GM12878 (cell line): ENCODE data around the gene IRGC. TPM values are rescaled to one million over a fixed set of nuclear protein-coding genes. Genes with fewer than 3 reads are reported as not detected.
A peak's percentile ranks its signal among the peaks of the same experiment; 100 is the strongest.

Experiments used
- ATAC-seq: fragments of 200-7000 bp; cut with Tn5 transposase; 3 replicates; pipeline ENCODE4 v1.9.1; 2020; ENCODE audit warnings: mild to moderate bottlenecking, moderate library complexity
- BruUV-seq: library from RNA; stranded (reverse); fragments of 400-500 nt; replicated peaks from 2 replicates; lab custom pipeline; 2021; lab: Mats Ljungman, UMichigan
- CTCF ChIA-PET: fragments of 300-600 bp; sonication (Branson Sonifier 250); formaldehyde crosslinking; extraction: SDS; loops from one replicate; lab custom pipeline; 2021; ENCODE audit warnings: inconsistent platforms; lab: Yijun Ruan, JAX
- POLR2A ChIA-PET: fragments of 350-600 bp; formaldehyde crosslinking; extraction: SDS; loops from one replicate; lab custom pipeline; 2021; ENCODE audit warnings: inconsistent platforms; lab: Charles Lee
- RAD21 ChIA-PET: fragments of 300-600 bp; sonication (Branson Sonifier 250); formaldehyde crosslinking; loops from one replicate; lab custom pipeline; 2023; ENCODE audit warnings: antibody characterized with exemption; ENCODE audit not compliant: unreplicated experiment; lab: Charles Lee
- SMC1A ChIA-PET: fragments of 300-600 bp; sonication (Branson Sonifier 250); formaldehyde crosslinking; loops from one replicate; lab custom pipeline; 2023; ENCODE audit not compliant: unreplicated experiment, uncharacterized antibody; lab: Charles Lee
- DNase-seq: peaks from one replicate; pipeline ENCODE4 v3.0.0-alpha.2; 2011; ENCODE audit warnings: low read depth, low spot score
- FAIRE-seq: peaks from 3 replicates; lab custom pipeline; 2011; peaks lifted over from hg19 to GRCh38; lab: Jason Lieb, UNC
- H2AFZ ChIP-seq: 2 replicates; pipeline ENCODE4 v1.6.0; 2011; ENCODE audit warnings: low read depth, low read length, control low read depth; ENCODE audit not compliant: control insufficient read depth
- H3K27ac ChIP-seq: 2 replicates; pipeline ENCODE4 v1.5.1; 2011; ENCODE audit warnings: control low read depth; ENCODE audit not compliant: control insufficient read depth, insufficient read depth
- H3K27me3 ChIP-seq, 2 experiments: replicated peaks in 1 of 2; 2 replicates each; pipeline versions ENCODE4 v1.6.0 to v1.6.1; 2011; ENCODE audit warnings: low read length in 1 of 2; ENCODE audit not compliant: control insufficient read depth in 2 of 2, insufficient read depth in 2 of 2
- H3K36me3 ChIP-seq, 2 experiments: 2 replicates each; pipeline ENCODE4 v1.5.1; 2011; ENCODE audit warnings: low read length in 1 of 2; ENCODE audit not compliant: control insufficient read depth in 2 of 2, insufficient read depth in 2 of 2
- H3K4me1 ChIP-seq: 2 replicates; pipeline ENCODE4 v1.6.1; 2011; ENCODE audit warnings: mild to moderate bottlenecking, low read length, moderate library complexity, mixed read lengths; ENCODE audit not compliant: control insufficient read depth, insufficient read depth
- H3K4me2 ChIP-seq: 2 replicates; pipeline ENCODE4 v1.6.0; 2011; ENCODE audit warnings: control low read depth; ENCODE audit not compliant: control insufficient read depth, insufficient read depth
- H3K4me3 ChIP-seq: fragments of 200-600 bp; sonication (generic); 2 replicates; pipeline ENCODE4 v1.5.1; 2016
- H3K79me2 ChIP-seq: 2 replicates; pipeline ENCODE4 v1.6.0; 2011; ENCODE audit warnings: low read length; ENCODE audit not compliant: control insufficient read depth, insufficient read depth
- H3K9ac ChIP-seq: 2 replicates; pipeline ENCODE4 v1.8.0; 2011; ENCODE audit warnings: low read length, control low read depth, mixed read lengths; ENCODE audit not compliant: control insufficient read depth, insufficient read depth
- H3K9me3 ChIP-seq: replicated peaks from 3 replicates; pipeline ENCODE4 v1.5.1; 2011; ENCODE audit warnings: mild to moderate bottlenecking, low read length; ENCODE audit not compliant: control insufficient read depth, insufficient read depth
- H4K20me1 ChIP-seq: 2 replicates; pipeline ENCODE4 v1.6.0; 2011; ENCODE audit not compliant: control insufficient read depth, insufficient read depth
- ATF2 ChIP-seq: IDR thresholded peaks from 2 replicates; pipeline ENCODE4 v1.6.1; 2012; ENCODE audit warnings: low read length, inconsistent platforms
- ATF7 ChIP-seq: fragments of 450-650 bp; IDR thresholded peaks from 2 replicates; pipeline ENCODE4 v1.6.1; 2016; ENCODE audit warnings: low read depth, mild to moderate bottlenecking
- BHLHE40 ChIP-seq, 2 experiments: fragments of 450-650 bp in 1 of 2; IDR thresholded peaks; 2 replicates each; pipeline ENCODE4 v1.6.1; 2011 to 2017; ENCODE audit warnings: low read depth in 2 of 2, borderline replicate concordance in 1 of 2, improper control_type of control experiment in 1 of 2, low read length in 1 of 2, mild to moderate bottlenecking in 1 of 2
- EP300 ChIP-seq, 2 experiments: fragments of 150-350 bp in 1 of 2; IDR thresholded peaks; 2 replicates each; pipeline ENCODE4 v1.6.1; 2011 to 2012; ENCODE audit warnings: low read depth in 2 of 2, low read length in 2 of 2, borderline replicate concordance in 1 of 2, improper control_type of control experiment in 1 of 2, inconsistent platforms in 1 of 2; ENCODE audit not compliant: control insufficient read depth in 1 of 2
- FOS ChIP-seq: IDR thresholded peaks from 3 replicates; pipeline ENCODE4 v1.6.1; 2011; ENCODE audit warnings: borderline replicate concordance; ENCODE audit not compliant: insufficient read length; ENCODE audit errors: extremely low read depth
- HDAC2 ChIP-seq: fragments of 200-600 bp; sonication (generic); IDR thresholded peaks from 2 replicates; pipeline ENCODE4 v1.6.1; 2017
- HDAC6 ChIP-seq: fragments of 200-600 bp; sonication (generic); IDR thresholded peaks from one replicate; pipeline ENCODE4 v1.8.0; 2017; ENCODE audit warnings: antibody characterized with exemption; ENCODE audit not compliant: unreplicated experiment
- IRF4 ChIP-seq: IDR thresholded peaks from 2 replicates; pipeline ENCODE4 v1.6.1; 2011; ENCODE audit warnings: low read depth, low read length
- IRF5 ChIP-seq: fragments of 450-650 bp; IDR thresholded peaks from 2 replicates; pipeline ENCODE4 v1.6.1; 2017; ENCODE audit warnings: borderline replicate concordance
- JUNB ChIP-seq: IDR thresholded peaks from 2 replicates; pipeline ENCODE4 v1.6.1; 2016; ENCODE audit warnings: antibody characterized with exemption, mild to moderate bottlenecking
- MYB ChIP-seq: fragments of 150-350 bp; IDR thresholded peaks from 2 replicates; pipeline ENCODE4 v1.6.1; 2014; ENCODE audit warnings: mild to moderate bottlenecking, low read depth, low read length, borderline replicate concordance
- NBN ChIP-seq: fragments of 450-650 bp; IDR thresholded peaks from 2 replicates; pipeline ENCODE4 v1.6.1; 2016
- NR2C1 ChIP-seq: fragments of 450-650 bp; IDR thresholded peaks from 2 replicates; pipeline ENCODE4 v1.6.1; 2017; ENCODE audit warnings: antibody characterized with exemption, mild to moderate bottlenecking, moderate library complexity
- NR2F1 ChIP-seq: fragments of 450-650 bp; conservative IDR thresholded peaks from 2 replicates; pipeline ENCODE4 v1.6.1; 2017; ENCODE audit warnings: mild to moderate bottlenecking
- PKNOX1 ChIP-seq: fragments of 450-650 bp; IDR thresholded peaks from 2 replicates; pipeline ENCODE4 v1.6.1; 2016; ENCODE audit warnings: mild to moderate bottlenecking
- POLR2AphosphoS2 ChIP-seq: IDR thresholded peaks from 2 replicates; pipeline ENCODE4 v1.6.1; 2011; ENCODE audit warnings: low read depth, mild to moderate bottlenecking, low read length, improper control_type of control experiment, moderate library complexity
- SMC3 ChIP-seq: IDR thresholded peaks from 2 replicates; pipeline ENCODE4 v1.6.1; 2011; ENCODE audit warnings: low read length, improper control_type of control experiment, borderline replicate concordance
- SREBF2 ChIP-seq: IDR thresholded peaks from 2 replicates; pipeline ENCODE4 v1.6.1; 2012; ENCODE audit warnings: mild to moderate bottlenecking, low read length
- SRF ChIP-seq, 2 experiments: IDR thresholded peaks; 2 replicates each; pipeline ENCODE4 v1.6.1; 2011; ENCODE audit warnings: low read depth in 2 of 2, low read length in 2 of 2, mild to moderate bottlenecking in 1 of 2, moderate library complexity in 1 of 2
- YY1 ChIP-seq: IDR thresholded peaks from 2 replicates; pipeline ENCODE4 v1.6.1; 2011; ENCODE audit warnings: low read depth, mild to moderate bottlenecking, low read length
- ZNF274 ChIP-seq: IDR thresholded peaks from one replicate; pipeline ENCODE4 v1.8.0; 2011; ENCODE audit not compliant: insufficient read length, insufficient read depth
- ZNF384 ChIP-seq: IDR thresholded peaks from 2 replicates; pipeline ENCODE4 v1.6.1; 2012; ENCODE audit warnings: low read depth, mild to moderate bottlenecking, low read length, improper control_type of control experiment, borderline replicate concordance
- WGBS: methylation state at CpG from one replicate; pipeline ENCODE4 v1.1.6; 2016; ENCODE audit warnings: low lambda C conversion rate; ENCODE audit not compliant: insufficient replicate concordance, insufficient coverage; ENCODE audit errors: missing lambda C conversion rate; 5-methylcytosine and 5-hydroxymethylcytosine counted together
- in situ Hi-C: fragments of 300-500 bp; cut with MboI; formaldehyde crosslinking; loops from 9 replicates; pipeline ENCODE4 v1.14.3; 2018; ENCODE audit warnings: mixed read lengths
- intact Hi-C: fragments of 100-400 bp; cut with micrococcal nuclease; formaldehyde crosslinking; loops from one replicate; pipeline ENCODE4 v1.14.2; 2022; ENCODE audit not compliant: unreplicated experiment
- polyA plus RNA-seq, 11 experiments: library from polyadenylated mRNA; depleted of rRNA in 4 of 11; unstranded in 6 of 11; stranded (reverse) in 5 of 11; fragments of >200 nt; fragmentation: Nextera tagmentation in 4 of 11; fragmentation: Illumina TruSeq in 1 of 11; extraction: Ambion mirVana in 4 of 11; extraction: Trizol in 1 of 11; gene quantifications; 1 replicate in 1 of 11; 2 replicates in 10 of 11; pipeline versions ENCODE4 v1.2.1 to v1.2.3, GENCODE V29; 2011 to 2016; ENCODE audit warnings: inconsistent platforms in 2 of 11, missing spikeins in 2 of 11, low read depth in 1 of 11
- total RNA-seq, 4 experiments: library from RNA; depleted of rRNA in 3 of 4; stranded (reverse); fragments of >200 nt in 3 of 4; fragmentation: Illumina TruSeq in 1 of 4; extraction: Trizol in 1 of 4; gene quantifications; 2 replicates each; pipeline versions ENCODE4 v1.2.1 to v1.2.3, GENCODE V29; 2013 to 2021

The IRGC gene
- total and polyA plus RNA-seq, 10 of the 15 experiments (the other 5 are each of a cell fraction or from before 2014, with no cell fraction given), result 0.04 TPM; not detected in 9

GRCh38 chr19:43754253-43754502, 38.3 kb downstream of the IRGC start:
- peak overlapping the region; percentile 84 for H3K4me3 ChIP-seq
- peak overlapping the region; percentile 98 for H3K27ac ChIP-seq
- H4K20me1 ChIP-seq, result no peaks in the 10 kb centered on the region
- peaks cover 41% of the 10 kb centered on the region for H3K79me2 ChIP-seq
- H3K9me3 ChIP-seq, result no peaks in the 10 kb centered on the region
- ATAC-seq (no peak), DNase-seq (no peak), FAIRE-seq (no peak)
- intact Hi-C loops, result loop anchor here (1.0 kb wide), 2 partner anchors 11 to 23 kb away; no protein-coding TSS in a partner anchor
- H3K4me1 ChIP-seq, result peaks cover 46% of the 10 kb centered on the region
- peak overlapping the region; percentile 56 for H3K4me2 ChIP-seq
- WGBS, result 0% methylated on average over 11 of the region's 11 CpGs
- RAD21 ChIA-PET, result interaction anchor here (0.6 to 8.2 kb wide), 8 partner anchors 9 to 1264 kb away, joined by 4 to 167 read pairs (median 10); partner anchors contain the start of genes KCNN4 and PLAUR
- peak overlapping the region; percentile 98 for H3K9ac ChIP-seq
- no TSS peak for BruUV-seq
- no peaks in the 10 kb centered on the region for H3K27me3 ChIP-seq
- no peak overlapping the region; the same call in 1 of the 2 replicates for H2AFZ ChIP-seq
- POLR2A ChIA-PET, result interaction anchor here (0.6 to 18.9 kb wide), 5 partner anchors 9 to 86 kb away, joined by 3 to 389 read pairs (median 7); partner anchors contain the start of gene KCNN4
- SMC1A ChIA-PET, result interaction anchor here (0.6 to 20.1 kb wide), 5 partner anchors 9 to 125 kb away, joined by 3 to 325 read pairs (median 12); partner anchors contain the start of gene KCNN4
- CTCF ChIA-PET, result interaction anchor here (0.6 to 20.8 kb wide), 6 partner anchors 9 to 159 kb away, joined by 3 to 324 read pairs (median 11); partner anchors contain the start of gene KCNN4
- peaks cover 1 to 5% of the 10 kb centered on the region in 2 experiments; a peak in 2 of 4 replicates for H3K36me3 ChIP-seq
- in situ Hi-C loops, result loop anchor here (25.0 kb wide), 2 partner anchors 1708 to 1817 kb away; partner anchors contain the start of genes ERFL and FOSB
- no peak for TF ChIP-seq BHLHE40 (IDR thresholded peaks at IDR 0.05; ENCODE audit: borderline replicate concordance in 1 of 2, low read depth in 2 of 2, low read length in 1 of 2)
- no peak for TF ChIP-seq ATF7
- TF ChIP-seq SREBF2, result no peak
- TF ChIP-seq ZNF274, result no peak
- no peak; a peak in 1 of 4 replicates for TF ChIP-seq EP300 (IDR thresholded peaks at IDR 0.05; ENCODE audit: borderline replicate concordance in 1 of 2, control insufficient read depth in 1 of 2, low read depth in 2 of 2, low read length in 2 of 2)
- TF ChIP-seq FOS, result no peak
- no peak for TF ChIP-seq SMC3
- no peak for TF ChIP-seq POLR2AphosphoS2
- no peak for TF ChIP-seq NR2C1
- no peak for TF ChIP-seq HDAC6
- TF ChIP-seq NR2F1, result no peak
- no peak for TF ChIP-seq YY1
- TF ChIP-seq NBN, result no peak
- no peak for TF ChIP-seq ZNF384
- no peak for TF ChIP-seq SRF (IDR thresholded peaks at IDR 0.05; ENCODE audit: low read depth in 2 of 2, low read length in 2 of 2)
- no peak for TF ChIP-seq IRF5
- peak; percentile 86 for TF ChIP-seq PKNOX1
- TF ChIP-seq IRF4, result no peak
- TF ChIP-seq HDAC2, result no peak
- TF ChIP-seq ATF2, result no peak
- TF ChIP-seq MYB, result no peak
- TF ChIP-seq JUNB, result no peak
